NCI-H2081 treated with DMSO at 0.1 percent for 48 hours (cell line): ENCODE results near the gene TGFBRAP1.
A peak's percentile ranks its signal among the peaks of the same experiment; 100 is the strongest.

Source experiments
- DNase-seq: peaks from one replicate; lab custom pipeline; 2025; lab: John Stamatoyannopoulos, UW

TGFBRAP1 gene

GRCh38 chr2:105237045-105237765 is 92.3 kb downstream of the TGFBRAP1 start:
- DNase-seq, result no peak

DNA sequence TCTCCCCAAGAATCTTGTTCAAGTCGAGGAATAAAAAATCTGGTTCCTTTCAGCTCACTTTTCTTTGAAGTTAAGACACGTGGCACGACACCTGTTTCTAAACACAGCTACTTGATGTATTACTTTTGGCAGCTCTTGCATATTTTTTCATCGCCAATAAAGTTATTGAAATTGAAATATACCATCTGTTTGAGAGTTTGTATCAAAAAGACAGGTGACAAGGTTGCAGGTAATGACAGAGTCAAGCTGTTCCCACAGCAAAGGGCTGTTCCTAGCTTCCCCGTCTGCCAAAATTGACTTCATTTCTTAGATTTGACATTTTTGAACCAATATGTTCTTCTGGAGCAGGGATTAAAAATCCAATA is 93.5 kb downstream of the TGFBRAP1 start:
- DNase-seq, result no peak

DNA sequence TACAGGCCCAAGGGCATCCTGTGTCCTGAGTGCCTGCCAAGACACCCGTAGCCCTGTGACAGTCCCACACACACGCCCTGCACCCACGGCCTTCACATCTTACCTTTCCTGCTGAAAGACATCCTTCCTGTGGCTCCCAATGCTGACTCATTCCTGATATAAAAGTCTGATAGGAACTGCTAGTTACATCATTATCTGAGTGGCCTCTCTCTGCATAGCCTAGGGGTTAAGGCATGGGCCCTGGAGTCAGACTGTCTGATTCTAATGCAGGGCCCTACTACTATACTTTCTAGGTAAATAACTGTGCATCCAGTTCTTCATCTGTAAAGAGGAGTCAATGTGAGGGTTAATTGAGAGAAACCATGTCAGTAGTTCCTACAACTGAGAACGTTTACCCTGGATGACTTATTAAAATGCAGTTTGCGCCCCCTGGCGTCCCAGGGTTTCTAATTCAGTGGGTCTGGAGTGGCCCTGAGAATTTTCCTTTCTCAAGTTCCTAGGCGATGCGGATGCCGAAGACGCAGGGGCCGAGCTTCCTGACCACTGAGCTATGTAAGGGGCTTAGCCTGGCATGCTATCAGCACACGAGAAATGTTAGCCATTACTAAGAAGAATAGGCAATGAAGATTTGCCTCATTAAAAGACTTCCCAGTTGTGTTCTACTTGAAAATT is 94.0 kb downstream of the TGFBRAP1 start:
- DNase-seq, result peak; percentile 19

DNA sequence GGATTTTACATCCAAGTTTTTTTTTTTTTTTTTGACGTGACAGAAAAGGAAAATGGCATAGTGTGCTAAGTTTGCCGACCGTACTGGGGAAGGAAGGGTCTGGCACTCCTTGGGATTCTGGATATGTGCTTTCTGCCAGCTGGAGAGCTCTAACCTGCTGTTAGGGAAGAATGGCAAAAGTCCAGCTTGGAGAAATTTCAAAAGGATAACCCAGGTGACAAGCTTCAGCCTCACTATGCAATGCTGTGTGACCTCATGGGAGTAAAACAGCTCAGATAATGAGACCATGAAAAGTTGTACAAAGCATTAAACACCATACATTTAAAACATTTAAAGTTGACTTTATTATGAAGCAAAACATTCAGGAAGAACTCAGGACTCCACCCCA is 98.3 kb downstream of the TGFBRAP1 start:
- DNase-seq, result no peak

DNA sequence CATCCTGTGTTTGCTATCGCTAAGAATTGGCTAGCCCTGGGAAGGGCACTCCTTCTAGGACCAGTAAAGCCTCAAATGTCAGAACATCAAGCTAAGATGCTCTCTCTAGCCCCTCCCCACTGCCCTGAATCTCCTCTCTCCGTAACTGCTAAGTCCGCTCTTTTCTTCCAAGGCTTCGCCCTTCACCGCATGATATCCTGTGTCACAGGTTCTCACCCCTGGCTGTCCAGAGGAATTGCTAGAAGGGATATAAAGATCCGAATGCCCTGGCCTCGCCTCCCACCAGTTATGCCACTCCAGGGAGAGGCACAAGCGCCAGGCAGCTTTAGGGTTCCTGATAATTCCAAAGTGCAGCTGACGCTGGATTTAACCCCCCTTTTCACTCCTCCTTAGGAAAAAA is 105.1 kb downstream of the TGFBRAP1 start:
- DNase-seq, result no peak

- DNase-seq, result no peak
Measured at GRCh38 chr2:105220604-105221003, 108.9 kb downstream of the TGFBRAP1 start.

- DNase-seq, result no peak
Measured at GRCh38 chr2:105215586-105216192, 113.8 kb downstream of the TGFBRAP1 start.
